HepG2 (cell line): ENCODE data around the gene CTPS2. TPM values are rescaled to one million over a fixed set of nuclear protein-coding genes. Genes with fewer than 3 reads are reported as not detected.

Source experiments
- ATAC-seq: fragments of 200-7000 bp; cut with Tn5 transposase; 3 replicates; pipeline ENCODE4 v1.9.1; 2020; ENCODE audit warnings: mild to moderate bottlenecking, moderate library complexity
- BruUV-seq: library from RNA; stranded (reverse); fragments of 400-500 nt; replicated peaks from 2 replicates; lab custom pipeline; 2021; lab: Mats Ljungman, UMichigan
- CTCF ChIA-PET: fragments of 300-600 bp; formaldehyde crosslinking; extraction: SDS; loops from one replicate; lab custom pipeline; 2021; ENCODE audit warnings: low total read pairs, inconsistent platforms, low intra/inter-chr PET ratio; lab: Yijun Ruan, JAX
- POLR2A ChIA-PET: fragments of 350-600 bp; sonication (Branson Sonifier 250); formaldehyde crosslinking; loops from one replicate; lab custom pipeline; 2020; ENCODE audit warnings: antibody characterized with exemption, inconsistent platforms; lab: Yijun Ruan, JAX
- DNase-seq: peaks from one replicate; pipeline ENCODE4 v3.0.0-alpha.2; 2015; ENCODE audit warnings: low spot score
- FAIRE-seq: peaks from 3 replicates; lab custom pipeline; 2011; peaks lifted over from hg19 to GRCh38; lab: Jason Lieb, UNC
- H2AFZ ChIP-seq: one replicate; pipeline ENCODE4 v1.6.1; 2011; ENCODE audit warnings: low read length, inconsistent platforms
- H3K27ac ChIP-seq: fragments of 300-600 bp; 3 replicates; pipeline ENCODE4 v1.8.0; 2011; ENCODE audit warnings: mixed run types, mild to moderate bottlenecking, mixed read lengths, low read length, inconsistent platforms; ENCODE audit not compliant: insufficient read depth; ENCODE audit errors: extremely low read length
- H3K27me3 ChIP-seq, 2 experiments: fragments of 200-600 bp in 1 of 2; 2 replicates in 1 of 2; 3 replicates in 1 of 2; pipeline versions ENCODE4 v1.6.0 to v1.8.0; 2011; ENCODE audit warnings: low read length in 2 of 2, mild to moderate bottlenecking in 2 of 2, moderate library complexity in 2 of 2, inconsistent platforms in 1 of 2; ENCODE audit not compliant: insufficient read depth in 2 of 2, control insufficient read depth in 1 of 2
- H3K36me3 ChIP-seq, 2 experiments: fragments of 200-600 bp in 1 of 2; replicated peaks in 1 of 2; 2 replicates in 1 of 2; 3 replicates in 1 of 2; pipeline versions ENCODE4 v1.5.1 to v1.8.0; 2011; ENCODE audit warnings: low read length in 2 of 2, inconsistent platforms in 1 of 2; ENCODE audit not compliant: insufficient read depth in 2 of 2, control insufficient read depth in 1 of 2
- H3K4me1 ChIP-seq: 2 replicates; pipeline ENCODE4 v1.5.1; 2012; ENCODE audit warnings: low read length, inconsistent platforms; ENCODE audit not compliant: insufficient read depth
- H3K4me2 ChIP-seq: 2 replicates; pipeline ENCODE4 v1.6.0; 2011; ENCODE audit warnings: low read depth, low read length, inconsistent platforms
- H3K4me3 ChIP-seq, 3 experiments: fragments of 200-600 bp in 1 of 3; sonication (generic), shearing (Covaris generic) in 1 of 3; replicated peaks in 1 of 3; 2 replicates each; pipeline ENCODE4 v1.5.1; 2011 to 2016; ENCODE audit warnings: low read length in 3 of 3, inconsistent platforms in 2 of 3, low read depth in 2 of 3, mild to moderate bottlenecking in 2 of 3, control low read depth in 1 of 3, mixed read lengths in 1 of 3; ENCODE audit not compliant: insufficient read depth in 1 of 3
- H3K79me2 ChIP-seq: one replicate; pipeline ENCODE4 v1.6.1; 2011; ENCODE audit warnings: low read length, inconsistent platforms; ENCODE audit not compliant: insufficient read depth
- H3K9ac ChIP-seq: 2 replicates; pipeline ENCODE4 v1.6.0; 2011; ENCODE audit warnings: mild to moderate bottlenecking, low read depth, low read length, inconsistent platforms; ENCODE audit not compliant: insufficient read depth
- H3K9me3 ChIP-seq: 2 replicates; pipeline ENCODE4 v1.5.1; 2012; ENCODE audit warnings: mild to moderate bottlenecking, low read length
- H4K20me1 ChIP-seq: 2 replicates; pipeline ENCODE4 v1.6.0; 2011; ENCODE audit warnings: inconsistent platforms, mild to moderate bottlenecking, low read length, moderate library complexity; ENCODE audit not compliant: insufficient read depth
- ATF5 ChIP-seq: sonication (generic); formaldehyde crosslinking; IDR thresholded peaks from 2 replicates; pipeline ENCODE4 v1.4.0; 2020; ENCODE audit warnings: mild to moderate bottlenecking, low read depth, missing genetic modification reagents
- CTCF ChIP-seq: sonication (generic); formaldehyde crosslinking; IDR thresholded peaks from 2 replicates; pipeline ENCODE4 v1.5.0; 2020; ENCODE audit warnings: mild to moderate bottlenecking, missing genetic modification reagents, moderate library complexity
- NFE2L2 ChIP-seq: fragments of 150-350 bp; IDR thresholded peaks from 2 replicates; pipeline ENCODE4 v1.6.1; 2014; ENCODE audit warnings: low read length
- SMC3 ChIP-seq: IDR thresholded peaks from 2 replicates; pipeline ENCODE4 v1.6.1; 2011; ENCODE audit warnings: low read length, improper control_type of control experiment
- STAG1 ChIP-seq: sonication (generic); formaldehyde crosslinking; IDR thresholded peaks from 2 replicates; pipeline ENCODE4 v1.4.0; 2020; ENCODE audit warnings: missing genetic modification reagents
- TCF7 ChIP-seq: sonication (generic); IDR thresholded peaks from 2 replicates; pipeline ENCODE4 v1.6.1; 2016; ENCODE audit warnings: antibody characterized with exemption, low read depth
- ZNF264 ChIP-seq: sonication (generic); formaldehyde crosslinking; IDR thresholded peaks from 2 replicates; pipeline ENCODE4 v1.4.0; 2020; ENCODE audit warnings: missing genetic modification reagents
- WGBS: methylation state at CpG from one replicate; pipeline ENCODE4 v1.1.6; 2017; ENCODE audit warnings: low lambda C conversion rate; 5-methylcytosine and 5-hydroxymethylcytosine counted together
- in situ Hi-C: cut with HindIII; loops from 2 replicates; pipeline ENCODE4 v1.10.0; 2017; ENCODE audit warnings: low pct_unique_long_range_greater_than_20kb; ENCODE audit not compliant: extremely low pct_ligation_motif_present
- intact Hi-C: fragments of 100-400 bp; cut with micrococcal nuclease; formaldehyde crosslinking; loops from one replicate; pipeline ENCODE4 v1.10.0; 2022; ENCODE audit not compliant: unreplicated experiment
- polyA plus RNA-seq, 8 experiments: library from polyadenylated mRNA; depleted of rRNA in 3 of 8; stranded (reverse) in 7 of 8; unstranded in 1 of 8; fragments of >200 nt; fragmentation: Illumina TruSeq in 4 of 8; extraction: Trizol in 4 of 8; gene quantifications; 2 replicates each; pipeline versions ENCODE4 v1.2.1 to v1.2.3, GENCODE V29; 2011 to 2016; ENCODE audit warnings: low read depth in 4 of 8, missing spikeins in 1 of 8, mixed read lengths in 1 of 8; ENCODE audit not compliant: insufficient read depth in 1 of 8
- total RNA-seq, 5 experiments: library from RNA; depleted of rRNA; stranded (reverse); fragments of >200 nt; fragmentation: Illumina TruSeq; extraction: Trizol; gene quantifications; 2 replicates each; pipeline ENCODE4 v1.2.3, GENCODE V29; 2016; ENCODE audit warnings: low read depth in 1 of 5
- TF ChIP-seq, protein P1 (sequence below): sonication (generic); formaldehyde crosslinking; IDR thresholded peaks from 2 replicates; pipeline ENCODE4 v1.5.0; 2020; ENCODE audit warnings: mild to moderate bottlenecking, missing genetic modification reagents

CTPS2 gene
- total and polyA plus RNA-seq, 2 of the 13 experiments (the other 11 are each of a cell fraction or from before 2014, with no cell fraction given) = 10.3 to 26.1 TPM

GRCh38 chrX:16695079-16695676 is 17.3 kb downstream of the CTPS2 start:
- in situ Hi-C loops = no loop called here
- Histone ChIP-seq H3K9ac (no peak overlapping the region), H4K20me1 (no peaks in the 10 kb centered on the region), H2AFZ (no peak overlapping the region), H3K4me2 (no peak overlapping the region), H3K27me3 (no peaks in the 10 kb centered on the region), H3K27ac (no peak overlapping the region), H3K9me3 (no peaks in the 10 kb centered on the region), H3K4me3 (no peak overlapping the region), H3K79me2 (no peaks in the 10 kb centered on the region), H3K4me1 (peaks cover 15% of the 10 kb centered on the region), H3K36me3 (peaks cover 4 to 20% of the 10 kb centered on the region in 2 experiments; a peak in 4 of 5 replicates)
- FAIRE-seq (peak; percentile 47), ATAC-seq (peak; percentile 62; the same call in 2 of the 3 replicates), DNase-seq (peak; percentile 29)
- intact Hi-C loops = loop anchor here (1.0 to 10.0 kb wide), 3 partner anchors 8 to 570 kb away; partner anchors contain the start of gene GRPR
- WGBS = 71% methylated on average over 7 of the region's 10 CpGs
- TF ChIP-seq SMC3 (peak; percentile 30; the same call in 1 of the 2 replicates), NFE2L2 (no peak), ATF5 (CRISPR knock-in tag) (no peak), STAG1 (CRISPR knock-in tag) (peak; percentile 59), TCF7 (no peak), ZNF264 (CRISPR knock-in tag) (no peak), CTCF (CRISPR knock-in tag) (peak; percentile 67)
- TF ChIP-seq, protein P1, sequence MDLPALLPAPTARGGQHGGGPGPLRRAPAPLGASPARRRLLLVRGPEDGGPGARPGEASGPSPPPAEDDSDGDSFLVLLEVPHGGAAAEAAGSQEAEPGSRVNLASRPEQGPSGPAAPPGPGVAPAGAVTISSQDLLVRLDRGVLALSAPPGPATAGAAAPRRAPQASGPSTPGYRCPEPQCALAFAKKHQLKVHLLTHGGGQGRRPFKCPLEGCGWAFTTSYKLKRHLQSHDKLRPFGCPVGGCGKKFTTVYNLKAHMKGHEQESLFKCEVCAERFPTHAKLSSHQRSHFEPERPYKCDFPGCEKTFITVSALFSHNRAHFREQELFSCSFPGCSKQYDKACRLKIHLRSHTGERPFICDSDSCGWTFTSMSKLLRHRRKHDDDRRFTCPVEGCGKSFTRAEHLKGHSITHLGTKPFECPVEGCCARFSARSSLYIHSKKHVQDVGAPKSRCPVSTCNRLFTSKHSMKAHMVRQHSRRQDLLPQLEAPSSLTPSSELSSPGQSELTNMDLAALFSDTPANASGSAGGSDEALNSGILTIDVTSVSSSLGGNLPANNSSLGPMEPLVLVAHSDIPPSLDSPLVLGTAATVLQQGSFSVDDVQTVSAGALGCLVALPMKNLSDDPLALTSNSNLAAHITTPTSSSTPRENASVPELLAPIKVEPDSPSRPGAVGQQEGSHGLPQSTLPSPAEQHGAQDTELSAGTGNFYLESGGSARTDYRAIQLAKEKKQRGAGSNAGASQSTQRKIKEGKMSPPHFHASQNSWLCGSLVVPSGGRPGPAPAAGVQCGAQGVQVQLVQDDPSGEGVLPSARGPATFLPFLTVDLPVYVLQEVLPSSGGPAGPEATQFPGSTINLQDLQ (CRISPR knock-in tag) = no peak
- POLR2A ChIA-PET = no interaction called here
- CTCF ChIA-PET = no interaction called here
- no TSS peak for BruUV-seq
